HepG2 (cell line): ENCODE measurements around the gene ZFAND6. TPM values are rescaled to one million over a fixed set of nuclear protein-coding genes. Genes with fewer than 3 reads are reported as not detected.
A peak's percentile ranks its signal among the peaks of the same experiment; 100 is the strongest.

Source experiments
- CENPBD1 ChIP-seq: sonication (generic); formaldehyde crosslinking; IDR thresholded peaks from 2 replicates; pipeline ENCODE4 v1.8.0; 2022; ENCODE audit warnings: missing genetic modification reagents, low read depth, mild to moderate bottlenecking, borderline replicate concordance
- ETS1 ChIP-seq: sonication (generic); formaldehyde crosslinking; IDR thresholded peaks from 2 replicates; pipeline ENCODE4 v1.4.0; 2020; ENCODE audit warnings: missing genetic modification reagents
- FOXA3 ChIP-seq: IDR thresholded peaks from 2 replicates; pipeline ENCODE4 v1.6.1; 2016; ENCODE audit warnings: missing genetic modification reagents, missing compliant biosample characterization
- GABPA ChIP-seq, 2 experiments: IDR thresholded peaks; 2 replicates each; pipeline ENCODE4 v1.6.1; 2011 to 2016; ENCODE audit warnings: low read depth in 2 of 2, low read length in 1 of 2, missing biosample characterization in 1 of 2, missing genetic modification characterization in 1 of 2
- HMGA1 ChIP-seq: sonication (generic); formaldehyde crosslinking; conservative IDR thresholded peaks from 2 replicates; pipeline ENCODE4 v1.4.0; 2020; ENCODE audit warnings: missing genetic modification reagents
- KLF16 ChIP-seq, 2 experiments: sonication (generic) in 1 of 2; formaldehyde crosslinking in 1 of 2; IDR thresholded peaks; 2 replicates each; pipeline versions ENCODE4 v1.6.1 to v1.8.0; 2016 to 2023; ENCODE audit warnings: missing genetic modification reagents in 2 of 2, missing compliant biosample characterization in 1 of 2
- MYPOP ChIP-seq: sonication (generic); formaldehyde crosslinking; IDR thresholded peaks from 2 replicates; pipeline ENCODE4 v1.8.1; 2023; ENCODE audit warnings: mild to moderate bottlenecking, moderate library complexity, missing genetic modification reagents
- NPAS2 ChIP-seq: sonication (generic); formaldehyde crosslinking; IDR thresholded peaks from 2 replicates; pipeline ENCODE4 v1.8.0; 2022; ENCODE audit warnings: mild to moderate bottlenecking, missing genetic modification reagents, borderline replicate concordance
- POLR2AphosphoS5 ChIP-seq: IDR thresholded peaks from 2 replicates; pipeline ENCODE4 v1.6.1; 2012; ENCODE audit warnings: low read depth, low read length
- RFX1 ChIP-seq: fragments of 450-650 bp; IDR thresholded peaks from 2 replicates; pipeline ENCODE4 v1.6.1; 2017
- RFXANK ChIP-seq: IDR thresholded peaks from 2 replicates; pipeline ENCODE4 v1.6.1; 2016
- SALL2 ChIP-seq: sonication (generic); formaldehyde crosslinking; IDR thresholded peaks from 2 replicates; pipeline ENCODE4 v1.8.1; 2023; ENCODE audit warnings: mild to moderate bottlenecking, missing genetic modification reagents, inconsistent platforms
- TEAD3 ChIP-seq: optimal IDR thresholded peaks from 2 replicates; pipeline ENCODE3; 2016; ENCODE audit warnings: borderline replicate concordance
- ZFP37 ChIP-seq: sonication (generic); formaldehyde crosslinking; IDR thresholded peaks from 2 replicates; pipeline ENCODE4 v1.4.0; 2020; ENCODE audit warnings: missing genetic modification reagents, borderline replicate concordance
- ZMYM4 ChIP-seq: sonication (generic); formaldehyde crosslinking; IDR thresholded peaks from 2 replicates; pipeline ENCODE4 v1.8.1; 2023; ENCODE audit warnings: mild to moderate bottlenecking, missing genetic modification reagents
- ZNF121 ChIP-seq: sonication (generic); formaldehyde crosslinking; IDR thresholded peaks from 2 replicates; pipeline ENCODE4 v1.5.0; 2020; ENCODE audit warnings: mild to moderate bottlenecking, missing genetic modification reagents
- ZNF430 ChIP-seq: sonication (generic); formaldehyde crosslinking; IDR thresholded peaks from 2 replicates; pipeline ENCODE4 v1.9.0; 2021; ENCODE audit warnings: mild to moderate bottlenecking, missing genetic modification reagents
- ZNF768 ChIP-seq: sonication (generic); formaldehyde crosslinking; IDR thresholded peaks from 2 replicates; pipeline ENCODE4 v1.4.0; 2020; ENCODE audit warnings: missing genetic modification reagents
- ZNF772 ChIP-seq: sonication (generic); formaldehyde crosslinking; IDR thresholded peaks from 2 replicates; pipeline ENCODE4 v1.5.0; 2020; ENCODE audit warnings: mild to moderate bottlenecking, missing genetic modification reagents
- ZNF773 ChIP-seq: sonication (generic); formaldehyde crosslinking; IDR thresholded peaks from 2 replicates; pipeline ENCODE4 v1.4.0; 2020; ENCODE audit warnings: missing genetic modification reagents, borderline replicate concordance
- ZNF784 ChIP-seq: sonication (generic); formaldehyde crosslinking; IDR thresholded peaks from 2 replicates; pipeline ENCODE4 v1.5.1; 2020; ENCODE audit warnings: missing genetic modification reagents, mild to moderate bottlenecking, borderline replicate concordance
- ZSCAN25 ChIP-seq: sonication (generic); formaldehyde crosslinking; IDR thresholded peaks from 2 replicates; pipeline ENCODE4 v1.8.0; 2022; ENCODE audit warnings: mild to moderate bottlenecking, missing genetic modification reagents
- polyA plus RNA-seq, 8 experiments: library from polyadenylated mRNA; depleted of rRNA in 3 of 8; stranded (reverse) in 7 of 8; unstranded in 1 of 8; fragments of >200 nt; fragmentation: Illumina TruSeq in 4 of 8; extraction: Trizol in 4 of 8; gene quantifications; 2 replicates each; pipeline versions ENCODE4 v1.2.1 to v1.2.3, GENCODE V29; 2011 to 2016; ENCODE audit warnings: low read depth in 4 of 8, missing spikeins in 1 of 8, mixed read lengths in 1 of 8; ENCODE audit not compliant: insufficient read depth in 1 of 8
- total RNA-seq, 5 experiments: library from RNA; depleted of rRNA; stranded (reverse); fragments of >200 nt; fragmentation: Illumina TruSeq; extraction: Trizol; gene quantifications; 2 replicates each; pipeline ENCODE4 v1.2.3, GENCODE V29; 2016; ENCODE audit warnings: low read depth in 1 of 5
- TF ChIP-seq, protein P1 (sequence below): IDR thresholded peaks from 2 replicates; pipeline ENCODE4 v1.6.1; 2012; ENCODE audit warnings: low read depth, low read length, improper control_type of control experiment
- TF ChIP-seq, protein P2 (sequence below): sonication (generic); formaldehyde crosslinking; IDR thresholded peaks from 2 replicates; pipeline ENCODE4 v1.8.0; 2022; ENCODE audit warnings: low read depth, missing genetic modification reagents

ZFAND6 gene
- total and polyA plus RNA-seq, 2 of the 13 experiments (the other 11 are each of a cell fraction or from before 2014, with no cell fraction given) = 84.2 to 115 TPM

- TF ChIP-seq TEAD3 (peak; percentile 65), NPAS2 (CRISPR knock-in tag) (no peak), ZNF772 (no peak), ZNF768 (CRISPR knock-in tag) (no peak), HMGA1 (CRISPR knock-in tag) (no peak), ZFP37 (CRISPR knock-in tag) (no peak), ZNF784 (CRISPR knock-in tag) (no peak), ETS1 (CRISPR knock-in tag) (no peak), RFXANK (CRISPR knock-in tag) (no peak), ZSCAN25 (no peak), POLR2AphosphoS5 (peak; percentile 51; the same call in 1 of the 2 replicates), ZNF773 (CRISPR knock-in tag) (no peak), RFX1 (no peak), CENPBD1 (CRISPR knock-in tag) (no peak), ZNF430 (no peak), ZNF121 (no peak), SALL2 (CRISPR knock-in tag) (no peak), GABPA (IDR thresholded peaks at IDR 0.05; ENCODE audit: low read depth, low read length) (no peak), GABPA (CRISPR knock-in tag; IDR thresholded peaks at IDR 0.05; ENCODE audit: low read depth) (0 out of 2 replicates have a peak, but pooled peaks have one; percentile 10), FOXA3 (0 out of 2 replicates have a peak, but pooled peaks have one; percentile 16), ZMYM4 (peak; percentile 28; the same call in 1 of the 2 replicates), MYPOP (CRISPR knock-in tag) (no peak), KLF16 (CRISPR knock-in tag; IDR thresholded peaks at IDR 0.05) (0 out of 4 replicates have a peak, but pooled peaks of 1 of the 2 experiments have one; percentile 9)
- TF ChIP-seq, protein P1, sequence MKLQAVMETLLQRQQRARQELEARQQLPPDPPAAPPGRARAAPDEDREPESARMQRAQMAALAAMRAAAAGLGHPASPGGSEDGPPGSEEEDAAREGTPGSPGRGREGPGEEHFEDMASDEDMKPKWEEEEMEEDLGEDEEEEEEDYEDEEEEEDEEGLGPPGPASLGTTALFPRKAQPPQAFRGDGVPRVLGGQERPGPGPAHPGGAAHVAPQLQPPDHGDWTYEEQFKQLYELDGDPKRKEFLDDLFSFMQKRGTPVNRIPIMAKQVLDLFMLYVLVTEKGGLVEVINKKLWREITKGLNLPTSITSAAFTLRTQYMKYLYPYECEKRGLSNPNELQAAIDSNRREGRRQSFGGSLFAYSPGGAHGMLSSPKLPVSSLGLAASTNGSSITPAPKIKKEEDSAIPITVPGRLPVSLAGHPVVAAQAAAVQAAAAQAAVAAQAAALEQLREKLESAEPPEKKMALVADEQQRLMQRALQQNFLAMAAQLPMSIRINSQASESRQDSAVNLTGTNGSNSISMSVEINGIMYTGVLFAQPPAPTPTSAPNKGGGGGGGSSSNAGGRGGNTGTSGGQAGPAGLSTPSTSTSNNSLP = 0 out of 2 replicates have a peak, but pooled peaks have one; percentile 21
- TF ChIP-seq, protein P2, sequence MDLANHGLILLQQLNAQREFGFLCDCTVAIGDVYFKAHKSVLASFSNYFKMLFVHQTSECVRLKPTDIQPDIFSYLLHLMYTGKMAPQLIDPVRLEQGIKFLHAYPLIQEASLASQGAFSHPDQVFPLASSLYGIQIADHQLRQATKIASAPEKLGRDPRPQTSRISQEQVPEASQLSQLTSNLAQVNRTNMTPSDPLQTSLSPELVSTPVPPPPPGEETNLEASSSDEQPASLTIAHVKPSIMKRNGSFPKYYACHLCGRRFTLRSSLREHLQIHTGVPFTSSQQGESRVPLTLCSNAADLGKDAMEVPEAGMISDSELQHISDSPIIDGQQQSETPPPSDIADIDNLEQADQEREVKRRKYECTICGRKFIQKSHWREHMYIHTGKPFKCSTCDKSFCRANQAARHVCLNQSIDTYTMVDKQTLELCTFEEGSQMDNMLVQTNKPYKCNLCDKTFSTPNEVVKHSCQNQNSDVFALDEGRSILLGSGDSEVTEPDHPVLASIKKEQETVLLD = no peak
Observed at GRCh38 chr15:80072285-80072994, 13.0 kb downstream of the ZFAND6 start (continued).
